GM19438 (cell line): ENCODE results near the gene LIMK2.
"Not testable (repeated sequence)": the region's sequence is repeated elsewhere in the genome, so short reads cannot be mapped to it uniquely, and the experiment has no call there.

ENCODE experiments used
- ATAC-seq: cut with Tn5 transposase; IDR thresholded peaks from one replicate; pipeline ENCODE4 v1.9.1; 2021; ENCODE audit warnings: low read depth; ENCODE audit not compliant: unreplicated experiment

The LIMK2 gene

DNA sequence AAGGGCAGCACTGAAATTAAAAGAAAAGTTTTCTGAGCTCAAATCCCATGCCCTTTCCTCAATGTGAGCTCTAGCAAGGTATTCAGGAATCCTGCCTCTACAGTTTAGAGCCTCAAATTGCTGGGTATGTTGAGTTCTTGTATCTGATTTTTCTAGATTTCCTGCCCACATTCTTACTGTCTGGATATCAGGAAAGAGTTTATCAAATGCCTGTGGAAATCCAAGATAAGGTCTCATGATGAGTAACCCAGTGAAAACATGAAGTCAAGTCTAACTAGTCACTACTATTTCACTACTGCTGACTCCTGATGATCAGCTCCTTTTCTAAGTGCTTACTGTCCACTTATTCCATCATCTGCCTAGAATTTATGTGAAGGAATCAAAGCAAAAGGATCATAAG, 29.8 kb downstream of the LIMK2 start:
- no peak for ATAC-seq

DNA sequence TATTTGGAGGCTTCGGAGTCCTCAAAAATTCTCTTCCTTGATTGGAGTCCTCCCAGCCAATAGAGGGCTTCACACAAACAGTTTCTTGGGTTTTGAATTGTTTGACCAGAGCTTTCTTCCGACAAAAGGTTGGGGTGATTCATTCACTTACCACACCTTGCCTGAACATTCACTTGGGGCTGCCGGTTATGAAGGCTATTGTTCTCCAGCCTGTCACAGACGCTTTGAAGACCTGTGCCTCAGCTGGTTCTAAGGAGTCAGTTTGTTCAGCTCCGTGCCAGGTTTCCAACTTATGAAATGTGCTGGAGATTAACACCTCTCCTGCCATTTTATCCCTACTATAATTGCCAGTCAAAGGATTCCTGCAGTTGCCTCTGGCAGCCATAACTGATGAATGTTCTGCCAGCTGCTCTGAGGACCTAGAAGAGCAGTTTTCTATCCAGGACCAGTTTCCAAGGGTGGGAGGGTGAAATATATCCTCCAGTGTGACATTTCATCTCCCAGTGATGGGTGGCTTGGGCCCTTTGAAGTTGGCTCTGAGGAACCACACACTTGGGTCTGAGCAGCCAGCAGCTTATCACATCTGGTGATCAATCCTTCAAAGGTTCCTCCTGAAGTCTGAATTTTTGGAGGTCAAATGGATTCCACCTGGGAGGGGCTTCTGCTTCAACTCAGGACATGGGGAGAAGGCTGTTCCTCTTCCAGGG, 31.4 kb downstream of the LIMK2 start:
- no peak for ATAC-seq

DNA sequence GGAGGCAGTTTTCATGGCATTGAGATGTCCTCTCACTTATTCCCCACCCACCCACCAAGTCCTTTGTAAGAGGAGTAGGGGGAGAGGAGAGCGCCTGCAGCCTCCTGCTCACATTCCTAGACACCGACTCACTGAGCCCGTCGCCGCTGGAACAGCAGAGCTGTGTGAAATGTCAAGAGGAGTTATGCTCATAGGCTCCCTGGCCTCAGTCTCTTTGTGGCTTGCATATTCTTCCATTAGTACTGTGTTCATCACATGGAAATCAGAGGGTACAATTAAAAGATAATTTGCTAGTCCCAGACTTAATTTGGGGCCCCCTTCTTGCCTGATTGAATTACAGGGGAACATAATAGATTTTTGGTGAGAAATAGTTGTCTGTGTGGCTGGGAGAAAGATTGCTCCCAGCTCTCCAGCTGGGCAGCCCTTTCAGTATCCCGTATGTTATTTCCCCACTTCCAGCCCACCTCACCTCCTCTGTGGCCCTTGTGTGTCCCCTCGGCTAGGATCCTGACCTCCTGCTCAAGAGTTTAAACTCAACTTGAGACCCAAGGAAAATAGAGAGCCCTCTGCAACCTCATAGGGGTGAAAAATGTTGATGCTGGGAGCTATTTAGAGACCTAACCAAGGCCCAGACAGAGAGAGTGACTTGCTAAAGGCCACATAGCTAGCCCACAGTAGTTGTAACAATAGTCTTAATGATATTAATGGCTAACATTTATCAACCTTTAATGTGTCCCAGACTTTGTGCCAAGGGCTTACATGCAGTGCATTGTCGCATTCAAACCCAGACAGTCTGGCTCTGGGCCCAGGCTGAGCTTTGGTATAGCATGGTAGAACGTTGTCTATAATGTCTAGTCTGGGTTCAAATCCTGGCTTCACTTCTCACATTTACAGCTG, 32.2 kb downstream of the LIMK2 start:
- ATAC-seq, result no peak

DNA sequence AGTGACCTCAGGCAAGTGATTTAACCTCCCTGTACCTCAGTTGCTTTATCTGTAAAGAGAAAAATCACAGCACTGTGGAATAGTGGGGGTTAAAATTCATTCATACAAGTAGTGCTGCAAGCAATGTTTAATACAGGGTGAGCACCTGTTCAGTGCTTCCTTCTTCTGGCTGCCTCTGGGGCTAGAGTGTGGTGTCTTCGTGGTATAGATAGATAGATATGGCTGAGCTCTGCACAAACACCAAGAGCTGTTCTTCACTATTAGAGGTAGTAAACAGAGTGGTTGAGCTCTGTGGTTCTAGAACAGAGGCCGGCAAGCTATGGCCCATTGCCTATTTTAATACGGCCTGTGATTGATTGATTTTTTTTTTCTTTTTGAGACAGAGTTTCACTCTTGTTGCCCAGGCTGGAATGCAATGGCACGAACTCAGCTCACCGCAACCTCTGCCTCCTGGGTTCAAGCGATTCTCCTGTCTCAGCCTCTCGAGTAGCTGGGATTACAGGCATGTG, 32.9 kb downstream of the LIMK2 start:
- ATAC-seq, result no peak

DNA sequence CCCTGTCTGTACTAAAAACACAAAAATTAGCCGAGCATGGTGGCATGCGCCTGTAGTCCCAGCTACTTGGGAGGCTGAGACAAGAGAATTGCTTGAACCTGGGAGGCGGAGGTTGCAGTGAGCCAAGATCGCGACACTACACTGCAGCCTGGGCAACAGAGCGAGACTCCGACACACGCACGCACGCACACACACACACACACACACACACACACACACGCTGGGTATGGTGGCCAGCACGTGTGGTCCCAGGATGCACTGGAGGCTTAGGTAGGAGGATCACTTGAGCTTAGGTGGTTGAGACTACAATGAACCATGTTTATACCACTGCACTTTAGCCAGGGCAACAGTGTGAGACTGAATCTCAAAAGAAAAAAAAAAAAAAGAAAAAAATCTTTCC, 33.9 kb downstream of the LIMK2 start:
- not testable (repeated sequence) for ATAC-seq

DNA sequence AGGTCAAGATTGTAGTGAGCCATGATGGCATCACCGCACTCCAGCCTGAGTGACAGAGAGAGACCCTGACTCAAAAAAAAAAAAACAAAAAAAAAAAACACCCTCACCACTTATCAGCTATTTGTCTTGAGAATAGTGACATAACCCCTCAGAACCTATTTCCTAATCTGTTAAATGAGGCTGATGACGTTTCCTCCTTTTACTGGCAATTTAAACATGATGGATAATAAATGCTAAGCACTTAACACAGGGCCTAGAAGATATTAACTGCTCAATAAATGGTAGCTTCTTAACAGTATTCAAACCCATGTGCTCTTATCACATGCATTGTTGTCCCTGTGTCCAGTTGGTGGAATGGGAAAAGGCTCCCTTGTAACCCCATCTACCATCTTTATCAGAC, 34.6 kb downstream of the LIMK2 start:
- ATAC-seq, result no peak

DNA sequence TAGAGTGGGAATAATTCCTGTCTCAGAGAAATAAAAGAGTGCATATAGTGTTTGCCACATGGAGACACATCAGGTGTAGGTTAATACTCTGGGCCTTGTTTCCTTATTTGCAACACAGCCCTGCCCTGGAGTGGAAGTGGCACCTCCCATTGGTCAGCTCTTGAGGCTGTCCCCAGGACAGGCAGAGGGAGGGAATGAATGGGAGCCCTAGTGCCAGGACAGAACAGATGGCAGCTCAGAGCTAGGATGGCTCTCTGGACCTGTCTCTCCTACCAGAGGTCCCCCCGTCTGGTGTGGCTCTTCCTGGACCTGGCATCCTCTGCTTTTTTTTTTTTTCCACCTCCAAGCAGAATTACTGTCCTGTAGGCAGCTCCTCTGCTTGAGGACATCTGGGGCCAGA, 35.6 kb downstream of the LIMK2 start:
- no peak for ATAC-seq

DNA sequence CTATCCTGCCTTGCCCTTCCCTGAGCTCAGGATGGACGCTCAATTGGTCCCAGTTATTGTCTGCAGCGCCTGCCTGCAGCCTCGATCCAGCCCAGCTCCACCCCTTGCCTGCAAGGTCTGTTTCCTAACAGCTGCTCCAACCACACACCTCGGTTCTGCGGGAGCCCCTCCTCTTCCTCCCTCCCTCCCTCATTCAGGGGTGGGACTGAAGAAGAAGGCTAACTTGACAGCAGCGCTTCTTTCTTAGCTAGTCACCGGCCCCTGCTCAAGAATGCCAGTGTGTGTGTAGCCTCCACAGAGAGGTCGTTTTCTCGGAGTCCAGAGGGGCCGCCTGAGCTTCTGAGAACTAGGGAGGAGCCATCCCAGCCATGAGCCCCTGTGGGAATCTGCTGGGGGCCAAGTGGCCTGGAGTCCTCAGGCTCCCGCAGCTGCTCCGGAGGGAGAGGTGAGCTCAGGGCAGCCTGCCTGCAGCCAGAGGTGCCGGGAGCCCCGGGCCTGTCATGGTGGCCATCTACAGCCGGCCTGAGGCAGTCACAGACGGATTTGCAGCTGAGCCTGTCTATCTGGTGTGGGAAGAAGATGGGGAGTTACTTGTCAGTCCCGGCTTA, 36.1 kb downstream of the LIMK2 start:
- no peak for ATAC-seq

DNA sequence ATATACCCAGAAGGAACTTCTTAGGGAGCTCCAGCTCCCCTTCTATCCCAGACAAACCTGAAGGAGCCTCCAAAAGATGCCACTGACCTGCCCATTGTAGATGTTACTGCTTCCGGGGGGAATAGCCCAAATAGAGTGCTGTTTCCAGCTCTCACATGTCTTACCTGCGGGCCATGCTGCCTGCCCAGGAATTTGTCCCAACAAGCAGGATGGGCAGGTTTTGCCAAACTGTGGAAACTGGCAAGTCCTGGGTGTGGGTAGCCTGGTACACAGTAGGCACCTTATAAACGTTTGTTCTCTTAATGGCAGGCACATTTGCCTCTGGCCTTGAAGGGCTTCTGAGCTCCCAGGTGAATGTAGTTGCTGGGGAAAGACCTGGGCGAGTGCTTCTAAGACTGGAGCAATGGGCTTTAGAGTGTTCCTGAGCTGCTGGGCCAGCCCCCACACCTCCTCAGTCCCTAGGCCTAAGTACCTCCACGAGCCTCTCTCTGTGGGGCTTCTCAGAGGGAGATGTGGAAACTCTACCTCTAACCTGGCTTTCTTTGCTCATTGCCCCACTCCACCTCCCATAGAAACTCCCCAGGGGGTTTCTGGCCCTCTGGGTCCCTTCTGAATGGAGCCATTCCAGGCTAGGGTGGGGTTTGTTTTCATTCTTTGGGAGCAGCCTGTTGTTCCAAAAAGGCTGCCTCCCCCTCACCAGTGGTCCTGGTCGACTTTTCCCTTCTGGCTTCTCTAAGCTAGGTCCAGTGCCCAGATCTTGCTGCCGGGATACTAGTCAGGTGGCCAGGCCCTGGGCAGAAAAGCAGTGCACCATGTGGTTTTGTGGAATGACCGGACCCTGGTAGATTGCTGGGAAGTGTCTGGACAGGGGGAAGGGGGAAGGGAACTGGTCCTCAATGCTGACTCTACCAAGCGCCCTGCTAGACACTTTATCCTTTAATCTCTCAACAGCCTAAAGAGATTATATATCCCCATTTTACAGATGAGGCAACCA, 37.2 kb downstream of the LIMK2 start:
- no peak for ATAC-seq

DNA sequence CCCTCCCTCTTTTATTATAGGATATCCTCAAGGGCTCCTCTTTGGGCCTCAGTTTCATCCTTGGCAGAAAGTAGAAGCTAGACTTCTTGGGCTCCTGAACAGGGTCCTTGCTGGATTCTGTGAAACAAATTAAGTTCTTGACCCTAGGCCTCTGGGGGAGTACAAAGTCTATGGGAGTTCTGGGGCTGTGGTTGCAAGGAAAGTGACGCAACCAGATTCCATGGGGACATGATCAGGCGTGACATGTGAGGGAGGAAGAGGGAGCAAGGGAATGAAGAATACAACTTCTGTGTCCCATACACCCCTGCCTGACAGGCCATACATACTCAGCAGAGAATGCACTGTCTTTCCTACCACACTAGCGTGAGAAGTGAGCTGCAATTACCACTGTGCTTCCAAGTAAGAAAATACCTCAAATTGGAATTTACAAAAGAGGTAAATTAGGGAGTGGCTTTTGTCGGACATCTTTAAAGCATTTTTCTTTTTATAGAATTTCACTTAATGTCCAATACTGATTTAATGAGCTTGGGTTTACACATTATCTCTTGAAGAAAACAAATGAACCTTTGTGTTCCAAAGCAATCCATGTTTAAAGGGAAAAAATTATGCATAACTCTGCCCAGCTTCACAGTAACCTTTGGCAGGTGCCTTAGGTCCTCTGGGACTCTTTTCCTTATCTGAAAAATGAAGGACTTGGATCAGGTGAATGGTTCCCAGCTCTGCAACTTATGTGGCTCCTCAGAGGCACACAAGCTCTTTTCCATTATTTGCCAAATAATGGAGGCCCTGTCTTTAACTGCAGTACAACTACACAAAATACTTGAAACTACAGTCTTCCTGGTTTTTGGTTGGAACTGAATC, 38.9 kb downstream of the LIMK2 start:
- no peak for ATAC-seq

DNA sequence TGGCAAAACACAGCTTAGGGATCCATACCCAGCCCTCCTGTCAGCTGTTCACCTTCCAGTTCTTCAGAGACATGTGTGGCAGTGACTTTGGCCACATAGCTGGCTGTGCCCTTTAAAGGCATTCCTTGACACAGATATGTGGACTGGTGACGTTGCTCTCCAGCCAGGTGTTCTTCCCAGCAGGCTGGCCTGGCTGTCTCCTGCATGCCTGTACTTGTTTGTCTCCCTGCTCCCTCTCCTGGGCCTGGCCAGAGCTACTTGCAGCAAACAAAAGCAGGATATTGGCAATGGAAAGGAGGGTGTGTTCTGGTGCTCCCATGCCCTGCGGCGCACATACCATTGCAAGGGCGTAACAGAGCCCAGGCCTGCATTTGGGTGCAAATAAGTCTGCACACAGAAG, 41.9 kb downstream of the LIMK2 start:
- ATAC-seq, result no peak

DNA sequence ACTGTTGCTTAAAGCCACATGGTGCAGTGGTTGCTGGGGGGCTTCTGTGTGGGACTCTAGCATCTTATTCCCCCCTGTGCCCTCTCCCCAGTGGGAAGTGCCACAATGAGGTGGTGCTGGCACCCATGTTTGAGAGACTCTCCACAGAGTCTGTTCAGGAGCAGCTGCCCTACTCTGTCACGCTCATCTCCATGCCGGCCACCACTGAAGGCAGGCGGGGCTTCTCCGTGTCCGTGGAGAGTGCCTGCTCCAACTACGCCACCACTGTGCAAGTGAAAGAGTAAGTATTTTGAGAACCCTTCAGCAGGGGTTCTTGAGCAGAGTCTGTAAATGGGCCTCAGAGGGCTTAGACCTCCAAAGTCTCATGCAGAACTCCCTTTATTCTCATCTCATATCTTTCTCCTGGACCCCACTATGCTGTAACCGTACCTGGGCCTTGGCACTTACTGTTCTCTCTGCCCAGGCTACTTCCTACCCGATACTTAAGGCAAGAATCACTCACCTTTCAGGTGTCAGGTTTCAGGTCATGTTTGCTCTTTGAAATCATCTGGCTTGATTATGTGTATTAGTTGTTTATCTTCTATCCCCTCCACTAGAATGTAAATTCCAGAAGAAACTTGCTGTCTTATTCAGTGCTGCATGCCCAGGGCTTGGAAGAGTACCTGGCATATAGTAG, 47.8 kb downstream of the LIMK2 start:
- ATAC-seq, result no peak

DNA sequence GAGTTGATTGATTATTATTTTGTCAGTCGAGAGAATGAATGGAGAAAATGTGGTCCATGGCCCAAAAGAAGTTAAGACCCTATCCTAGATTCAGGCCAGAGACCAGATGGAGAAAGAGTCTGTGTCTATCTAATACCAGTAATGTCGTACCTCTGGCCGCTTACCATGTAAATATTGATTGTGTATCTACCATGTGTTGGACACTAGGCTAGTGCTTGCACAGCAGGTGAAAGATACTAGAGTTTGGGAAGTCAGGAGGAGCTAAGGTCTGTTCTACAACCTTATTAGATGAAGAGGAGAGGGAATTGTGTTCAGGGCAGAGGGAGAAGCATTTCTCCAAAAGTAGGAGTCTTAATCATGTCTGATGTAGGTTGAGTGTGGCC, 48.4 kb downstream of the LIMK2 start:
- no peak for ATAC-seq

DNA sequence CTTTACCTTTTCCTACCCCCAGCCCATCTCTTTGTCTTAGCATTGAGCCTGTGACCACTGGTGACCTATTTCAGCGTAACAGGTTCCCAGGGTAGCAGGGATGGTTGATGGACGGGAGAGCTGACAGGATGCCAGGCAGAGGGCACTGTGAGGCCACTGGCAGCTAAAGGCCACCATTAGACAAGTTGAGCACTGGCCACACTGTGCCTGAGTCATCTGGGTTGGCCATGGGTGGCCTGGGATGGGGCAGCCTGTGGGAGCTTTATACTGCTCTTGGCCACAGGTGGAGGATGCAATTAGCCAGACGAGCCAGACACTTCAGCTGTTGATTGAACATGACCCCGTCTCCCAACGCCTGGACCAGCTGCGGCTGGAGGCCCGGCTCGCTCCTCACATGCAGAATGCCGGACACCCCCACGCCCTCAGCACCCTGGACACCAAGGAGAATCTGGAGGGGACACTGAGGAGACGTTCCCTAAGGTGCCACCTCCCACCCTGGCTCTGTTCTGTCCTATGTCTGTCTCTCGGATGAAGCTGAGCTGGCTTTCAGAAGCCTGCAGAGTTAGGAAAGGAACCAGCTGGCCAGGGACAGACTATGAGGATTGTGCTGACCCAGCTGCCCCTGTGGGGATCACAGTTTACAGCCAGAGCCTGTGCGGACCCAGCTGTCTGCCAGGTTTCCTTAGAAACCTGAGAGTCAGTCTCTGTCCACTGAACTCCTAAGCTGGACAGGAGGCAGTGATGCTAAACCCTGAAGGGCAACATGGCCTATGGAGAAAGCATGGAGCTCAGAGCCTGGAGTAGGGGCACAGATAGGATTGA, 50.4 kb downstream of the LIMK2 start:
- ATAC-seq, result no peak

DNA sequence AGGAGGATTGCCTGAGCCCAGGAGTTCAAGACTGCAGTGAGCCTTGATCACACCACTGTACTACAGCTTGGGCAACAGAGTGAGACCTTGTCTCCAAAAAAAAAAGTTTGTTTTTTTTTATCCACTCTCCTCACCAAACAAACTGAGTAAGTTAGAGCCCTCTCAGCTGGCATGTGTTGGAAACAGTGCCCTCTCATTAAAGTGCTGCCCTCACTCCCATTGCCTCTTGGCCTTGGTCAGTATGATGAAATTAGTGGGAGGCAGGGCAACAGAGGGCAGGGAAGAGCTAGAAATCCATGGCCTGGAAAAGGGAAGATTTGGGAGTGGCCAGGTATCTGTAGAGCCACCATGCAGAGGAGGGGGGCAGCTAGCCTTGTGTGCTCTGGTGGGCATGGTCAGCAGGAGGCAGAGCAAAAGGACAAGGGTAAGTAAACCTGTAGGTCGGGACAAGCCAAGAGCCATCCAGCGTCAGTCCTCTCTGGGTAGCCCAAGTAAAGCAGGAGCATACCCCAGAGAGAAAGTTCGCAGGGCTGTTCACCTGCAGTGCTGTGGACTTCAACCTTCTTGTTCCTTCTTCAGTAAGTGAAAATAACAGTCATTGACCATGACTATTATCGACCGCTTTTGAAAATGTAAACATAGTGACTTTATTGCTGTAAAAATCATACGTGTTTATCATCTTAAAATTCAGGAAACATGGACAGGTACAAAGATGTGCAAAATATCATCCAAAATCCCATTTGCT, 52.0 kb downstream of the LIMK2 start:
- ATAC-seq, result no peak

DNA sequence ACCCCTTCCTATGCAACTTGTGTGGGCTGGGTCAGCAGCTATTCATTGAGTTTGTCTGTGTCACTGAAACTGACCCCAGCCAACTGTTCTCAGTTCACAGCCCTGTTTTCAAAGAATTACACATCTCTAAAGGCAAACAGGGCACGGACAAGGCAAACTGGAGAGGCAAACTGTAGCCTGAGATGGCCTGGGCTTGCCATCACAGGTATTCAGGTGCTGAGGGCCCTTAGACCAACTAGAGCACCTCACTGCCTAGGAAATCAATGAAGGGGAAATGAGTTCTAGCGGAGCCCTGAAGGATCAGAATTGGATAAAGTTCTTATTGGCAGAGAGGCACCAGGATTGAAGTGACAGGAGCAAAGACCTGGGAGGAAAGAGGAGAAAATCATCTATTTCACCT, 56.2 kb downstream of the LIMK2 start:
- no peak for ATAC-seq

DNA sequence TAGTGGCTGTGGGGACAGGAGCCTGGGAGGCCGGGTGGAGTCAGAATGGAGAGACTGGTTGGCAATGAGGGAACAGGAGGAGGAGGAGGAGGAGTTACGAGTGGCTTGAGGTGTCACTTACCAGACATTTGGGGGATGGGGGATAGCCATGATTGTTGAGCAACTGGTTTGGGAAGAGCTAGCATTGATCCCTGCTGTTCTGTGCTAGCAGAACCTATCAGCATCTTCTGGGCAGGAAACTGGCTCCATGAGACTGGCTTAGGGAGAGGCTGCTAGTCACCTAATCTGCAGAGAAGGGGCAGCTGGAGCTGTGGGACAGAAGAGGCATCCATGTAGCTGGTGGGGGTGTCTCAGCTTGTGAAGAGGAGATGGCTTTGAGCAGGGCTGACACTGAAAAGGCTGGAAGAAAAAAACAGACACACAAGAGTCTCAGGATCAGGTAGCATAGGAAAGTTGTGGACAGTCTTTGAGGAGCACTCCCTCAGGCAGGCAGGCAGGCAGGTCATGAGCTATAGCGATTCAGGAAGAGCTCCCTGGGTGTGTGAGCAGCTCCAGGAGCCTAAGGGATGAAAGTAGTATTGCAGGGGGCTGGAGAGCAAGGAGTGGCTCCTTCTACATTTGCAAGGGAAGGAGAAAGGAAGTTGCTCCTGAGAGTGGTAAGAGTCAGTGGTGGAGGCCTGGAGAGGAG, 57.9 kb downstream of the LIMK2 start:
- ATAC-seq, result no peak
